Measurements from ENCODE around the gene GPRC5C.

- TF ChIP-seq ZNF791 (tag by site-specific recombination; IDR thresholded peaks at IDR 0.05), result no peak
- TF ChIP-seq, protein P1, sequence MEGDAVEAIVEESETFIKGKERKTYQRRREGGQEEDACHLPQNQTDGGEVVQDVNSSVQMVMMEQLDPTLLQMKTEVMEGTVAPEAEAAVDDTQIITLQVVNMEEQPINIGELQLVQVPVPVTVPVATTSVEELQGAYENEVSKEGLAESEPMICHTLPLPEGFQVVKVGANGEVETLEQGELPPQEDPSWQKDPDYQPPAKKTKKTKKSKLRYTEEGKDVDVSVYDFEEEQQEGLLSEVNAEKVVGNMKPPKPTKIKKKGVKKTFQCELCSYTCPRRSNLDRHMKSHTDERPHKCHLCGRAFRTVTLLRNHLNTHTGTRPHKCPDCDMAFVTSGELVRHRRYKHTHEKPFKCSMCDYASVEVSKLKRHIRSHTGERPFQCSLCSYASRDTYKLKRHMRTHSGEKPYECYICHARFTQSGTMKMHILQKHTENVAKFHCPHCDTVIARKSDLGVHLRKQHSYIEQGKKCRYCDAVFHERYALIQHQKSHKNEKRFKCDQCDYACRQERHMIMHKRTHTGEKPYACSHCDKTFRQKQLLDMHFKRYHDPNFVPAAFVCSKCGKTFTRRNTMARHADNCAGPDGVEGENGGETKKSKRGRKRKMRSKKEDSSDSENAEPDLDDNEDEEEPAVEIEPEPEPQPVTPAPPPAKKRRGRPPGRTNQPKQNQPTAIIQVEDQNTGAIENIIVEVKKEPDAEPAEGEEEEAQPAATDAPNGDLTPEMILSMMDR (tag by site-specific recombination; IDR thresholded peaks at IDR 0.05), result no peak
- no peak for TF ChIP-seq ZNF521 (tag by site-specific recombination; IDR thresholded peaks at IDR 0.05)
- TF ChIP-seq ZNF121 (tag by site-specific recombination; IDR thresholded peaks at IDR 0.05), result no peak
- no peak for TF ChIP-seq ZNF274 (IDR thresholded peaks at IDR 0.05; ENCODE audit: low read length)
- no peak for TF ChIP-seq ZNF274 (tag by site-specific recombination; IDR thresholded peaks at IDR 0.05; ENCODE audit: borderline replicate concordance)
- TF ChIP-seq, protein P2, sequence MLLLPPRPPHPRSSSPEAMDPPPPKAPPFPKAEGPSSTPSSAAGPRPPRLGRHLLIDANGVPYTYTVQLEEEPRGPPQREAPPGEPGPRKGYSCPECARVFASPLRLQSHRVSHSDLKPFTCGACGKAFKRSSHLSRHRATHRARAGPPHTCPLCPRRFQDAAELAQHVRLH (tag by site-specific recombination; IDR thresholded peaks at IDR 0.05), result no peak
- TF ChIP-seq ZNF426 (tag by site-specific recombination; IDR thresholded peaks at IDR 0.05), result no peak
- TF ChIP-seq, protein P3, sequence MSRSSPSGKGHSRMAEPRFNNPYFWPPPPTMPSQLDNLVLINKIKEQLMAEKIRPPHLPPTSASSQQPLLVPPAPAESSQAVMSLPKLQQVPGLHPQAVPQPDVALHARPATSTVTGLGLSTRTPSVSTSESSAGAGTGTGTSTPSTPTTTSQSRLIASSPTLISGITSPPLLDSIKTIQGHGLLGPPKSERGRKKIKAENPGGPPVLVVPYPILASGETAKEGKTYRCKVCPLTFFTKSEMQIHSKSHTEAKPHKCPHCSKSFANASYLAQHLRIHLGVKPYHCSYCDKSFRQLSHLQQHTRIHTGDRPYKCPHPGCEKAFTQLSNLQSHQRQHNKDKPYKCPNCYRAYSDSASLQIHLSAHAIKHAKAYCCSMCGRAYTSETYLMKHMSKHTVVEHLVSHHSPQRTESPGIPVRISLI (tag by site-specific recombination; IDR thresholded peaks at IDR 0.05), result no peak
- TF ChIP-seq KLF1 (tag by site-specific recombination; IDR thresholded peaks at IDR 0.05), result no peak
- no peak for TF ChIP-seq ZBTB26 (tag by site-specific recombination; optimal IDR thresholded peaks at IDR 0.05)
These were observed 14.5 kb upstream of the GPRC5C start for GRCh38 chr17:74417178-74418045.
